ENCODE data around the gene ZNF606.
"Not testable (repeated sequence)": the region's sequence is repeated elsewhere in the genome, so short reads cannot be mapped to it uniquely, and the experiment has no call there.

Gene ZNF606

DNA sequence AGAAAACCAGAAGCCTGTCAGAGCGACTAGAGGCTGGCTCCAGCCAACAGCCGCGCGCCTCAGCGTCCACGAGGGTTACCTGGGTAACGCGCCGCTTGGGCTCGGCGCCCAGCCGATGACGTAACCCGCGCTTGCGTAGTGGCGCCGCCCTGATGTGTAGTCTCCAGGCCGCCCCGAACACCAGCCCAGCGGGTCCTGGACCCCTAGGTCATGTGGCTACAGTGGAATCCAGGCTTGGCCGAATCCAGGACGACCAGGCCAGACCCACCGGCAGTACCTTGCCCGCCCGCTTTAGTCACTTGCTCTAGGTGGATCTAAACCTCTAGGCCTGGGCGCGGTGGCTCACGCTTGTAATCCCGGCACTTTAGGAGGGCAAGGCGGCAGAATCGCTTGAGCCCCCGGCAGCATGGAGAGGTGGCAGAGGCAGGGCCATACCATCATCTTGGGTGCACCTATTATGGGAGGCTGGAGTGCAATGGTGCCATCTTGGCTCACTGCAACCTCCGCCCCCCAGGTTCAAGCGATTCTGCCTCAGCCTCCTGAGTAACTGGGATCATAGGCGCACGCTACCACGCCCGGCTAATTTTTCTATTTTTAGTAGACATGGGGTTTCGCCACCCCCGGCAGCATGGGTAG lies 7.2 kb upstream of the ZNF606 start:
- peak; percentile 26 to 49 for DNase-seq

DNA sequence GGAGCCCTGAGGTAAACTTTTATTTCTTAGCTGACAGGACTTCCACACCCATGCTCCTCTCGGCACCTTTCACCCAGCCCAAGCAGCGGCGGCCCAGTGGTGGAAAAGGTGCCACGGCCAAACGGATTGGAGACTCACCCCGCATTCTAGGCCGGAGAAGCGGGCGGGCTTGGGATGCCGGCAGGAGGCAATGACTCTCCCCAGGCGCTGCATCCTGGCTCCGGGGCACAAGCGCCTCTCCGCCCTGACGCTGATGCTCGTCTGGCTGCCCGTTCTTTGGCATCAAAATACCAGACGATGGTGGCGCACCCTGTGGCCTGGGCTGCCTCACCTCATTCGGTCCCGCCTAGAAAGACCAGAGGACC lies 6.7 kb upstream of the ZNF606 start:
- no peak for DNase-seq

DNA sequence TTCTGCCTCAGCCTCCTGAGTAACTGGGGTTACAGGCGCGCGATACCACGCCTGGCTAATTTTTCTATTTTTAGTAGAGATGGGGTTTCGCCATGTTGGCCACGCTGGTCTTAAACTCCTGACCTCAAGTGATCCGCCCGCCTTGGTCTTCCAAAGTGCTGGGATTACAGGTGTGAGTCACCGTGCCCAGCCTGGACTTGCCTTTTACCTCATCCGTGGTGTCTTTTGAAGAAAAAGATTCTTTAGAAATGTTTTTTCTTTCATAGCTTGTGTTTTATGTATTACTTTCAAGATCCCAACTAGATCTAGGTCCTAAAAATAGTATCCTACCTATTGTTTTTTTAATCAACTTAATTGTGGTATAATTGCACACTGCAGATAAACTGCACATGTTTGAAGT lies 6.3 kb upstream of the ZNF606 start:
- not testable (repeated sequence) for DNase-seq

DNA sequence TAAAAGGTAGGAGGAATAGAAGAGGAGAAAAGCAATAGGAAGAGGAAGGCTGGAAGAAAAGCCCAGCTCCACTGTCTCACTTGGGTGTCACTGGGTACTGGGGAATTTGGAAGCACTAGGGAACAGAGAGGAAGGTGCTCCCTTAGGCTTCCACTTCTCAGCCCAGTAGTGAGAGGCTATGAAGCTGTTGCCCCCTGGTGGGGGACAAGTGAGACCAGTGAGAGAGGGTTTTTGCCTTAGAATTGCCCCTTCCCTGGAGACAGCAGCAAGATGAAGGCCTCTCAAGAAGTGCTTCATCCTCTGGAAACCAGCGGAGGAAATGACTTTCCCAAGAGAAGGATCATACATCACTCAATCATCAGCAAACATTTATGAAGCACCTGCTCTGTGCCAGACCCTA lies 4.7 kb upstream of the ZNF606 start:
- DNase-seq, result no peak

DNA sequence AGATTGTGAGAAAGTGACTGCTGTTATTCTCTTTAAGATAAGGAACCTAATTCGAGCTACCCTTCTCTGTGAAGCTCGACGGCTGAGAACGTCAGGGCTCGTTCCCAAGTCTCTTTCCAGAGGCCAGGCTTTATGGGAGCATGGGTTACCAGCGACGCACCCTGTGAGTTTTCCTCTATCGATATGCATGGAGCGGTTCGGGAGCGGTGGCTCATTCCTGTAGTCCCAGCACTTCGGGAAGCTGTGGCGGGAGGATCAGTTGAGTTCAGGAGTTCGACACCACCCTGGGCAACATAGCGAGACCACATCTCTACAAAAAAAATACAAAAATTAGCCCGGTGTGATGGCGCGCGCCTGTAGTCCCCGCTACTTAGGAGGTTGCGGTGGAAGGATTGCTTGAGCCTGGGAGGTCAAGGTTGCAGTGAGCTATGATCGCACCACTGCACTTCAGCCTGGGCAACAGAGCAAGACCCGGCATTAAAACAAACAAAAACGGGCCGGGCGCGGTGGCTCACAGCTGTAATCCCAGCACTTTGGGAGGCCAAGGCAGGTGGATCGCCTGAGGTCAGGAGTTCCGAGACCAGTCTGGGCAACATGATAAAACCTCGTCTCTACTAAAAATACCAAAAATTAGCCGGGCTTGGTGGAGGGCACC lies 681 bp upstream of the ZNF606 start:
- no peak for DNase-seq

DNA sequence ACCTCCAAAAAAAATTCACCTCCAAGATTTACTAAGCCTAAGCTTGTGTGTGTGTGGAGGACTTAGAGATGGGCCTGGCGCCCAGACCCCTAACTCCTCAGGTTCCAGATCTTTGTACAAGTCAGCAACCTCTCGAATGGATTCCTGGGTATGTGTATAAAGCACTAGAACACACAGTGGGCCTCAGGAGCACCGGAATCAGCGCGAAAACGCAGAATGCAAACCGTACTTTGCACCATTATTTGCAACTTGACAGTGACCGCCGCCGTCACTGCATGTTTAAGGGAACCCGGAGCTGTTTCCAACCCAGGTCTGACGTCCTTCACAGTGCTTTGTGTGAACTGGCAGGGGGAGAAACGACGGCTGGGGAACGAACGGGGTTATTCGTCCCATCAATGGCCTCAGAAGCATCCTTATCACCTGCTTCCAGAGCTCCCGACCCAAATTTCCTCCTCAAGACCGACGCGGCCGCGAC lies 688 bp downstream of the ZNF606 start:
- peak in 1 of 2 donors; percentile 4 for DNase-seq

DNA sequence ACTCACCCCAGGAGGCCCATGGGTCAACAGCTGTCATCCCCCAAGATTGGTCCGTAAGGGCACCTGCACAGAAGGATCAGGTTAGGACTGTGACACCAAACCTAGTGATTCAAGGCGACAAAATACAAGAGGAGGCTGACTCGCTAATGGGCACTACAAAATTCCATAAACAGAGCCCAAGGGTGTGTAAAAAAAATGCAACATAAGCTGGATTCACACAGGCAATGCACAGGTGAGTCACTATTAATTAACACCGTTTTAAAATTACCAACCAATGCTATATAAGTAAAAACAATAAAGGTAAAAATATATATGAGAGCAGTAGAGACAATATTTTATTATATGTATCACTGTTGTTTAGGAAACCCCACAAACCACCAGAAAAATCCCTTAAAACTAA lies 1.9 kb downstream of the ZNF606 start:
- no peak for DNase-seq

DNA sequence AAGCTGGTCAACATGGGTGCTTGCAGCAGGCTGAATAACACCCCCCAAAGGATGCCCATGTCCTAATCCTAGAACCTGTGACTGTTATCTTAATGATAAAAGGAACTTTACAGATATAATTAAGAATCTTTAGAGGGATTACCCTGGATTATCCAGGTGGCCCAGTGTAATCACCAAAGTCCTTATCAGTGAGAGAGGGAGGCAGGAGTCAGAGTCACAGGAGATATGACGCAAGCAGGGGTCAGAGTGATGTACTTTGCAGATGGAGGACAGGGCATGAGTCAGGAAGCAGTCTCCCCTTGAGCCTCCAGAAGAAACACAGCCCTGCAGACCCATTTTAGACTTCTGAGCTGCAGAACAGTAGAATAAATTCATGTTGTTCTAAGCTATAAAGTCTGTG lies 9.8 kb downstream of the ZNF606 start:
- no peak for DNase-seq

DNA sequence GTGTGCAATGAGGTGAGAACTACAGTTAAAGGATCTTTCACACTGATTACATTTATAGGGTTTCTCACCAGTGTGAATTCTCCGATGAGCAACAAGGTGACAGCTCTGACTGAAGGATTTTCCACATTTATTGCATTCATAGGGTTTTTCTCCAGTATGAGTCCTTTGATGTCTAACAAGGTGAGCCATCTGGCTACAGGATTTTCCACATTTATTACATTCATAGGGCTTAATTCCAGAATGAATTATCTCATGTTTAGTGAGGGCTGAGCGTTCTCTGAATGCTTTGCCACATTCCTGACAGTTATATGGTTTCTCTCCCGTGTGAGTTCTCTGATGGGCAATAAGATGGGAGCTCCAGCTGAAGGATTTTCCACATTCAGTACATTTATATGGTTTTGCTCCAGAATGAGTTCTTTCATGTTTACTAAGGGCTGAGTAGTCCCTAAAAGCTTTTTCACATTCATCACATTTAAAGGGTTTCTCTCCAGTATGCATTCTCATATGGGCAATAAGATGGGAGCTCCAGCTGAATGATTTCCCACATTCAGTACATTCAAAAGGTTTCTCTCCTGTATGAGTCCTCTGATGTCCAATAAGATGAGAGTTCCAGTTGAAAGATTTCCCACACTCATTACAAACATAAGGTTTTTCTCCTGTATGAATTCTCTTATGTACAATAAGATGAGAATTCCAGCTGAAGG lies 23.9 kb downstream of the ZNF606 start:
- no peak for DNase-seq

DNA sequence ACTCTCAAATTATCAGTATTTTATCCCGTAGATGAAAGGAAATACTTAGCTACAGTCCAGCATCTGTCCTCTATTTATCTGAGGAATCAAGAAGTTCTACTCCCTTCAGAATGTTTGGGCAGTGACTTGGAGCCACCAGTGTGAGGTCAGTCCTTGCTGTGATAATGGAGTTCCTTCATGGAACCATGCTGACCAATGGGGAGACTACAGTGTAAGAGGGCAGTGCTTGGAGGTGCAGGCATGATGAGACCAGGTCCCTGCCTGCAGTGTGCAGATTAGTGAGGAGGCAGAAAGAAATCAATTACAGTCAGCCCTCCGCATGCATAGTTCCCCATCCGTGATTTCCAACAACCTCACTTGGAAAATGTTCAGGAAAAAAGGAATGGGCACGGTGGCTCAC lies 28.2 kb downstream of the ZNF606 start, which contains the start of gene C19orf18:
Gene C19orf18 (minus strand): TSS at position 101 of the 400 bp plus-strand sequence. CDS start 102 bp downstream, outside the sequence.
- no peak for DNase-seq

- no peak for DNase-seq
Observed at GRCh38 chr19:57964761-57965160, 37.9 kb downstream of the ZNF606 start.

- DNase-seq, result no peak
Observed at GRCh38 chr19:57961785-57962184, 40.8 kb downstream of the ZNF606 start.

DNA sequence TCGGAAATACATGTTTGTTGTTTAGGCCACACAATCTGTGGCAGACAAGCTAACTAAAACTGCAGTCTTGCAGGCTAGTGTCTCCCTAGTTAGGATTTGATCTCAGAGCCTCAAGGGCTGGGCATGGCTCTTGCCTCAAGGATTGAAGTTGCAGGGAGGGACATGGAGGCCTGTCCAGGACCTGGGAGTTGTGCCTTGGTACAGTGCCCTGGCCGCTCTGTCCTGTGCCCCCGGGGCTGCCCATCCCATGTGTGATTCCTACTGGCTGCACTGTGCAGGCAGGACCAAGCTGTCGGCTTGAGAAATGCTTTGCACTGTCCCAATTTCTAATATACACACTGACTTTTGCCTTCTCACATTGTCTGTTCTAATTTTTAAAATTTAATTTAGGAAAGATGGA lies 47.6 kb downstream of the ZNF606 start:
- DNase-seq, result no peak

DNA sequence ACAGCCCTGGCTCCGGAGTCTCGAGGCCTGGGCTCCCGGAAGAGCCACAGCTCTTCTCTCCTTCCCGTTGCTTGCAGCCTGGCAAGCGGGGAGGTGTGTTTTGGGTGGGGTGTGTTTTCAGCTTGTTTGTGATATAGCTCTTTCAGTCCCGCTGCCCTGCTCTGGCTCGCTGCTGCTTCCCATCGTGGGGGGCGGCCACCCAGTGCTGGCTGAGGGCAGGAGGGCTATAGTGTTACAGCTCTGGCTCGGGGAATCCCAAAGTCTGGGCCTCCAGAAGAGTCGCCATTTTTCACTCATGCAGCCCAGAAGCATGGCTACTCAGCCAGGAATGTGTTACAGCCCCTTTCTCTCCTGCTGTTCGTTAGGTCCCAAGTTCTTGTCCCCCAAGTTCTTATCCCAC lies 52.9 kb downstream of the ZNF606 start:
- no peak for DNase-seq

GRCh38 chr19:57949296-57949695 lies 53.3 kb downstream of the ZNF606 start:
- no peak for DNase-seq

GRCh38 chr19:57947419-57948134 lies 55.0 kb downstream of the ZNF606 start, which contains the start of gene ZNF256:
TSS of gene ZNF256 (minus strand) at chr19:57947706. CDS start at chr19:57947474, 232 bp downstream.
- DNase-seq, result peak; percentile 84 to 89

DNA sequence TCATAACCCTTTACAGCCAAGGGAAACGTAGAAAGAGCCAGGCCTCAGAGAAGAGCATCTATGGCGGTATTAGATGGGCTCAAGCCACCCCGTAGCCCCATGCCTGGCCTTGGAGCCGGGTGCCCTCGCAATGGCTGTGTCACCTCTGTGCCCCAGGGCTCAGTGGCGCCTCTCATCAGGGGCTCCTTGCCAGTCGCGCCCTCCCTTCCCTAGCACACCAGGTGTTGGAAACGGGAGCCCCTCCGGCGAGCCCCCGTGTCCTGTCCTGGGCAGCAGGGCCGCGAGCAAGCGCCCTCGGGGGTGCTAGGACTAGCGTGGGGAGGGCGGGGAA lies 55.6 kb downstream of the ZNF606 start:
- DNase-seq, result no peak

GRCh38 chr19:57946316-57946715 lies 56.3 kb downstream of the ZNF606 start:
- DNase-seq, result no peak

DNA sequence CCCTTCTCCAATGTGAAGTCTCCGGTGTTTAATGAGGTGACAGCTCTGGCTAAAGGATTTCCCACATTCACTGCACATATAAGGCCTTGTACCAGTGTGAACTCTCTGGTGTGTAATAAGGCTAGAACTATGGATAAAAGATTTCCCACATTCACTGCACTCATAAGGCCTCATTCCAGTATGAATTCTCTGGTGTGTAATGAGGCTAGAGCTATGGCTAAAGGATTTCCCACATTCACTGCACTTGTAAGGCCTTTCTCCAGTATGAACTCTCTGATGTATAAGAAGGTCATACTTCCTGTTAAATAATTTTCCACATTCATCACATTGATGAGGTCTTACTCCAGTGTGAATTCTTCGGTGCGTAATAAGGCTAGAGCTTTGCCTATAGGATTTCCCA lies 61.0 kb downstream of the ZNF606 start:
- no peak for DNase-seq

DNA sequence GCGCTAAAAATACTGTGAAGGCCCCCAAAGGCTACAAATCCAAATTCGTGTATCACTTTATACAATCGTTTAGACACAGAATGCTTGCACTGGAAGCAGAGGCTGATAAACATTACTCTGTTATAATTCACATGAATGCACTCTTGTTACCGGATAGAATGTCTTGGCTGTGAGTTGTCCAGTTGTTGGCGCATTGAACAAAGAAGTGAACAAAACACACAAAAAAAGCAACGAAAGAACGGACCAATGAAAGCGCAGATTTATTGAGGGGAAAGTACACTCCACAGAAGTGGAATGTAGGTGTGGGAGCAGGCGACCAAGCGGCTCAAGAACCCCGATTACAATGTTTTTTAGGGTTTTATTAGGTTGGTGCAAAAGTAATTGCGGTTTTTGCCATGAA lies 66.9 kb downstream of the ZNF606 start:
- no peak for DNase-seq

DNA sequence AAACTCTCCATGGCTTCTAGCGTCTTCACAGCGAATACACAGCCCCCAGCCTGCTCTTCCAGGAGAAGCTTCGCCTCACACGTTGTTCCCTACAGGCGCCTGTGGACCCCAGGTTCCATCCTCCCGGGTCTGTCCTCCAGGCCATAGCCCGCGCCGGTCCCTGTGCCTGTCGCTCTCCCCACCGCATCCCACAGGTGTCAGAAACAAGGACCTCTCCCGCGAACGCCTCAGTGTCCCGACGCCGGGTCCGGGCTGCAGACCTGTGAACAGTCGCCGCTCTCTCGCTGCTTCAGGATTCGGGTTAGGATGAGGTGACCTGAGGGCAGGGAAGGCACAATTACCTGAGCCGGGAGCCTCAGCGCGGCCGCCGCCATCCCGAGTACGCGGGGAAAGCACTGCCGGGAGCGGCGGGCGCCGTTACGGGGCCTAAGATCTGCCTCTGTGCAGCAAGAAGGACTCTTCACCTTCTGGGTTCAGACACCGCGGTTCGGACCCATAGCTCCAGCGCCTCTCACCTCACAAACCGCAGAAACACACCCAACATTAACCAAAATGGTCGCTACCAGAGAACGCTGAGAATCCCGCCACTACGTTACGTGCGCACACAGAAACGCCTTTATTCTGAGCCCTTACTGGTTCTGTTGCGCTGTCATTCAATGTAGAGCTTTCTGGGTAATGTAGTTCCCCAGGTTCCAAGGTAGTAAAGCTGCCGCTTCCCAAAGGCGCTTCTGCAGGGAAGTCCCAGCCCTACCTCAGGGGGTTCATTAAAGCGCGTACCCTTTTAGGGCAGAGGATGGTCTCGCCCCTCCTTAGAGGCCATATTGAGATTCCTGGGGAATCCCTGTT lies 67.6 kb downstream of the ZNF606 start, which contains the start of gene ZNF418:
Gene ZNF418 (minus strand): TSS at position 583 of the 846 bp plus-strand sequence. CDS start 1,580 bp downstream, outside the sequence.
- DNase-seq, result peak; percentile 15 to 24

DNA sequence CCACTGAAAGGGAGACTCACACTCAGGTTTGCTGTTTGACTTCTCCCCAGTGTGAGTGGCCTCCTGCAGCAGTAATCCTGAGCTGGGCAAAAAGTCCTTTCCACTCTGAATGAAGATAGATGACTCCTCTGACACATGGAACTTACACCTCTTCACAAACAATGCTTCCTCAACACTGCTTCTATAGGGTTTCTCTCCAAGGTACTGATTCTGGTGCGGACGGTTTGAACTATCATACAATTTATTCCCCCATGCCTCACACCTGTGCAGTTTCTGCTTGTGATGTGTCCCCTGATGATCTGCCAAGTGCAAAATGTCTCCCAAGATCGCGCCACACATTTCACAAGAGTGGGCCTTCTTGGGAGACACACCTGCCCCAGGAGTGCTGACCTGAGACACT lies 75.0 kb downstream of the ZNF606 start:
- no peak for DNase-seq

Measured in stimulated activated CD4-positive, alpha-beta T cell treated with anti-CD3 and anti-CD28 coated beads, Interleukin-2, amount 100 ng/mL, for 48 hours (primary cell).